B cell (primary cell): Measurements from ENCODE around the gene PRDM10. TPM values are rescaled to one million over a fixed set of nuclear protein-coding genes. Genes with fewer than 3 reads are reported as not detected.

Experiments used
- ATAC-seq: fragments of 200-7000 bp; cut with Tn5 transposase; one replicate; pipeline ENCODE4 v1.10.0; 2021; ENCODE audit warnings: low read depth, mild to moderate bottlenecking, moderate number of reproducible peaks, moderate library complexity
- CTCF ChIA-PET: fragments of 350-600 bp; sonication (Branson Sonifier 250); formaldehyde crosslinking; loops from one replicate; lab custom pipeline; 2021; ENCODE audit warnings: antibody characterized with exemption, inconsistent platforms; lab: Charles Lee
- POLR2A ChIA-PET: fragments of 350-600 bp; sonication (Branson Sonifier 250); formaldehyde crosslinking; loops from one replicate; lab custom pipeline; 2021; ENCODE audit warnings: antibody characterized with exemption; lab: Charles Lee
- DNase-seq: peaks from one replicate; pipeline ENCODE4 v3.0.0; 2013
- H2AFZ ChIP-seq: 2 replicates; pipeline ENCODE4 v1.6.1; 2012; ENCODE audit warnings: mild to moderate bottlenecking, low read depth, low read length; ENCODE audit not compliant: insufficient read depth, poor library complexity, severe bottlenecking
- H3K27ac ChIP-seq, 2 donors: 1 replicate in 1 of 2; 2 replicates in 1 of 2; pipeline ENCODE4 v1.5.1; 2012 to 2013; ENCODE audit warnings: low read length in 2 of 2, mild to moderate bottlenecking in 2 of 2, moderate library complexity in 1 of 2
- H3K27me3 ChIP-seq, 4 experiments: fragments of 200-600 bp in 1 of 4; sonication (generic) in 1 of 4; replicated peaks in 1 of 4; 1 replicate in 2 of 4; 2 replicates in 2 of 4; pipeline versions ENCODE4 v1.6.1 to v1.7.0; 2013 to 2016; ENCODE audit warnings: low read length in 3 of 4, mild to moderate bottlenecking in 2 of 4, mixed read lengths in 1 of 4, moderate library complexity in 1 of 4; ENCODE audit not compliant: insufficient read depth in 4 of 4, control insufficient read depth in 3 of 4; ENCODE audit errors: control extremely low read depth in 1 of 4
- H3K36me3 ChIP-seq, 2 experiments: replicated peaks in 1 of 2; 1 replicate in 1 of 2; 2 replicates in 1 of 2; pipeline versions ENCODE4 v1.6.1 to v1.7.1; 2013; ENCODE audit warnings: low read length in 1 of 2; ENCODE audit not compliant: insufficient read depth in 2 of 2, control insufficient read depth in 1 of 2; ENCODE audit errors: control extremely low read depth in 1 of 2, extremely low read depth in 1 of 2
- H3K4me1 ChIP-seq, 2 donors: fragments of 200-600 bp in 1 of 2; sonication (generic) in 1 of 2; 1 replicate in 1 of 2; 2 replicates in 1 of 2; pipeline versions ENCODE4 v1.5.1 to v1.6.1; 2013 to 2017; ENCODE audit warnings: low read length in 2 of 2; ENCODE audit not compliant: control insufficient read depth in 2 of 2, insufficient read depth in 2 of 2
- H3K4me2 ChIP-seq: replicated peaks from 2 replicates; pipeline ENCODE3; 2012; ENCODE audit warnings: mild to moderate bottlenecking, low read depth, low read length; ENCODE audit not compliant: poor library complexity, severe bottlenecking
- H3K4me3 ChIP-seq, 5 experiments: fragments of 200-600 bp in 1 of 5; sonication (generic) in 1 of 5; 1 replicate in 3 of 5; 2 replicates in 2 of 5; pipeline versions ENCODE4 v1.5.1 to v1.7.0; 2011 to 2016; ENCODE audit warnings: low read length in 4 of 5, mild to moderate bottlenecking in 4 of 5, low read depth in 2 of 5, control low read depth in 1 of 5, moderate library complexity in 1 of 5; ENCODE audit not compliant: insufficient read depth in 1 of 5; ENCODE audit errors: control extremely low read depth in 1 of 5, extremely low read depth in 1 of 5
- H3K79me2 ChIP-seq: fragments of 200-600 bp; sonication (generic); one replicate; pipeline ENCODE4 v1.6.0; 2016; ENCODE audit warnings: low read length; ENCODE audit not compliant: control insufficient read depth, insufficient read depth
- H3K9ac ChIP-seq: fragments of 200-600 bp; sonication (generic); 2 replicates; pipeline ENCODE4 v1.6.1; 2017; ENCODE audit warnings: mild to moderate bottlenecking, low read length, moderate library complexity
- H3K9me3 ChIP-seq, 3 donors: one replicate each; pipeline versions ENCODE4 v1.6.1 to v1.7.1; 2013; ENCODE audit warnings: low read length in 2 of 3; ENCODE audit not compliant: control insufficient read depth in 2 of 3, insufficient read depth in 1 of 3; ENCODE audit errors: control extremely low read depth in 1 of 3
- H4K20me1 ChIP-seq: 2 replicates; pipeline ENCODE4 v1.6.0; 2012; ENCODE audit warnings: mild to moderate bottlenecking, low read length; ENCODE audit not compliant: insufficient read depth, control insufficient read depth, poor library complexity, severe bottlenecking
- H3K27ac Mint-ChIP-seq: one replicate; pipeline ENCODE4 v1.8.0; 2021; ENCODE audit warnings: mixed read lengths
- H3K27me3 Mint-ChIP-seq: one replicate; pipeline ENCODE4 v1.8.0; 2021; ENCODE audit warnings: mixed read lengths
- H3K4me1 Mint-ChIP-seq: one replicate; pipeline ENCODE4 v1.8.0; 2021; ENCODE audit warnings: mixed read lengths
- H3K4me3 Mint-ChIP-seq: one replicate; pipeline ENCODE4 v1.8.0; 2021; ENCODE audit warnings: mixed read lengths
- H3K9me3 Mint-ChIP-seq: one replicate; pipeline ENCODE4 v1.8.0; 2022; ENCODE audit warnings: mixed read lengths; ENCODE audit not compliant: insufficient read depth
- EZH2 ChIP-seq: IDR thresholded peaks from 2 replicates; pipeline ENCODE4 v1.6.1; 2012; ENCODE audit warnings: borderline replicate concordance, low read depth, mild to moderate bottlenecking, moderate library complexity, low read length; ENCODE audit not compliant: insufficient read depth, poor library complexity, severe bottlenecking
- WGBS: methylation state at CpG from one replicate; pipeline ENCODE4 v1.1.5; 2013; ENCODE audit warnings: missing lambda C conversion rate; ENCODE audit not compliant: insufficient coverage; 5-methylcytosine and 5-hydroxymethylcytosine counted together
- intact Hi-C: fragments of 100-400 bp; cut with micrococcal nuclease; formaldehyde crosslinking; loops from one replicate; pipeline ENCODE4 v1.10.0; 2022
- polyA plus RNA-seq: library from polyadenylated mRNA; depleted of rRNA; stranded (reverse); fragments of >200 nt; gene quantifications from 2 replicates; pipeline ENCODE4 v1.2.3, GENCODE V29; 2012
- total RNA-seq, 2 donors: library from RNA; stranded (reverse); fragments of 120-200 nt in 1 of 2; gene quantifications; 1 replicate in 1 of 2; 2 replicates in 1 of 2; pipeline versions ENCODE4 v1.2.3 to v1.2.4, GENCODE V29; 2013 to 2022
- TF ChIP-seq, protein P1 (sequence below): fragments of 200-600 bp; IDR thresholded peaks from one replicate; pipeline ENCODE4 v1.8.0; 2022; ENCODE audit warnings: antibody characterized with exemption, mild to moderate bottlenecking

Gene PRDM10
- total and polyA plus RNA-seq, 2 donors (not counting 1 experiment from before 2014, with no cell fraction given): 4.5 to 17.5 TPM

DNA sequence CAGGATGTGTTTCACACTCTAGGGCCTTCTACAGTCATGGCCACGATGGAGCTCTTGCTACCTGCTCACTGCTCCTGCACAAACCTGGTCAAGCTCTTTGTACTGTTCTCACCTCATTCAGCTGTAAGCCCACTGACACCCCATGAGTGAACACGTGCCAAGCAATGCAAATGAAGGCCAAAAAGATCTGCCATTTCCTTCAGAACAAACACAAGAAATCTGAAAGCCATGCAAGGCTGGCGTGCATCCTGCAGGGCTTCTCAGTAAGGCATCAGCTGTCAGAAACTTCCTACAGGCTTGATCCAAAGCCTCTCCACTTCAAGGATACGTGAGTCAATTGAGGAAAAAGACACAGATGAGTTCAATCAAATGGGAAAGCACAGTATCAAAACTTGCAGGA, 63.1 kb downstream of the PRDM10 start:
- no peak overlapping the region for H3K9ac ChIP-seq
- intact Hi-C loops: no loop called here
- peaks cover 0 to 6% of the 10 kb centered on the region in 2 experiments for H3K36me3 ChIP-seq
- no peaks in the 10 kb centered on the region for H3K27me3 ChIP-seq
- no peak for ATAC-seq
- no peak overlapping the region for H2AFZ ChIP-seq
- DNase-seq: no peak
- no peak overlapping the region for H3K27ac Mint-ChIP-seq
- H3K27ac ChIP-seq: no peak overlapping the region
- no peaks in the 10 kb centered on the region for H4K20me1 ChIP-seq
- TF ChIP-seq EZH2: no peak
- TF ChIP-seq, protein P1, sequence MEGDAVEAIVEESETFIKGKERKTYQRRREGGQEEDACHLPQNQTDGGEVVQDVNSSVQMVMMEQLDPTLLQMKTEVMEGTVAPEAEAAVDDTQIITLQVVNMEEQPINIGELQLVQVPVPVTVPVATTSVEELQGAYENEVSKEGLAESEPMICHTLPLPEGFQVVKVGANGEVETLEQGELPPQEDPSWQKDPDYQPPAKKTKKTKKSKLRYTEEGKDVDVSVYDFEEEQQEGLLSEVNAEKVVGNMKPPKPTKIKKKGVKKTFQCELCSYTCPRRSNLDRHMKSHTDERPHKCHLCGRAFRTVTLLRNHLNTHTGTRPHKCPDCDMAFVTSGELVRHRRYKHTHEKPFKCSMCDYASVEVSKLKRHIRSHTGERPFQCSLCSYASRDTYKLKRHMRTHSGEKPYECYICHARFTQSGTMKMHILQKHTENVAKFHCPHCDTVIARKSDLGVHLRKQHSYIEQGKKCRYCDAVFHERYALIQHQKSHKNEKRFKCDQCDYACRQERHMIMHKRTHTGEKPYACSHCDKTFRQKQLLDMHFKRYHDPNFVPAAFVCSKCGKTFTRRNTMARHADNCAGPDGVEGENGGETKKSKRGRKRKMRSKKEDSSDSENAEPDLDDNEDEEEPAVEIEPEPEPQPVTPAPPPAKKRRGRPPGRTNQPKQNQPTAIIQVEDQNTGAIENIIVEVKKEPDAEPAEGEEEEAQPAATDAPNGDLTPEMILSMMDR: no peak
- H3K79me2 ChIP-seq: no peaks in the 10 kb centered on the region
- no peak overlapping the region for H3K4me3 ChIP-seq
- H3K27me3 Mint-ChIP-seq: no peaks in the 10 kb centered on the region
- no peaks in the 10 kb centered on the region for H3K4me1 ChIP-seq
- WGBS: 89% methylated on average over 4 of the region's 4 CpGs
- ChIA-PET CTCF (interaction anchor here (1.5 to 2.0 kb wide), 3 partner anchors 9 to 193 kb away, joined by 3 to 6 read pairs (median 3); no protein-coding TSS in a partner anchor), POLR2A (no interaction called here)
- H3K4me1 Mint-ChIP-seq: no peaks in the 10 kb centered on the region
- no peaks in the 10 kb centered on the region for H3K9me3 Mint-ChIP-seq
- no peak overlapping the region for H3K4me2 ChIP-seq
- H3K9me3 ChIP-seq: no peaks in the 10 kb centered on the region
- H3K4me3 Mint-ChIP-seq: no peak overlapping the region

DNA sequence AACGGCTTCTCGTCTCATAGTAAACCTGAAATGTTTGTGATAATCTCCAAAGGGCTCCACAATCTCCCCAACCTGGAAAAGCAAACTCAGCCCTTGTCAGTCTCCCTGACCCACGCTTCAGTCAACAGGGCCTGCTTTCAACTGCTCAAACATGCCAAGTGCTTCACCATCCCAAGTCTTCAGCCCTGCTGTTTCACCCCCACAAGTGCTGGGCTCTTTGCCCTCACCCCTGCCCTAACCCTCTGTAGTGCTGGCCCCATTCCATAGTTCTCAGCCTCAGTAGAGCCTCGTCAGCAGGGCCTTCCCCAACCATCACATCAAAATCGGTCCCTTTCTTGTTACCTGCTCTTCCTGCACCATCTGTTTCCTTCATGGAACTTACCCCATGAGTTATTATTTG, 63.9 kb downstream of the PRDM10 start:
- H3K9me3 Mint-ChIP-seq: no peaks in the 10 kb centered on the region
- H3K4me2 ChIP-seq: no peak overlapping the region
- DNase-seq: no peak
- H3K27me3 Mint-ChIP-seq: no peaks in the 10 kb centered on the region
- H3K4me3 ChIP-seq: no peak overlapping the region
- WGBS: 93% methylated on average over 5 of the region's 5 CpGs
- H3K4me1 Mint-ChIP-seq: no peaks in the 10 kb centered on the region
- H2AFZ ChIP-seq: no peak overlapping the region
- no peak overlapping the region for H3K27ac ChIP-seq
- H3K79me2 ChIP-seq: no peaks in the 10 kb centered on the region
- H3K9ac ChIP-seq: no peak overlapping the region
- ChIA-PET POLR2A (no interaction called here), CTCF (interaction anchor here (1.5 kb wide), 1 partner anchor 9 kb away, joined by 3 read pairs; no protein-coding TSS in a partner anchor)
- H3K27ac Mint-ChIP-seq: no peak overlapping the region
- no peaks in the 10 kb centered on the region for H3K9me3 ChIP-seq
- TF ChIP-seq, protein P1: no peak
- no peak for TF ChIP-seq EZH2
- no peak overlapping the region for H3K4me3 Mint-ChIP-seq
- peaks cover 0 to 5% of the 10 kb centered on the region in 2 experiments for H3K36me3 ChIP-seq
- ATAC-seq: no peak
- H4K20me1 ChIP-seq: no peaks in the 10 kb centered on the region
- H3K27me3 ChIP-seq: no peaks in the 10 kb centered on the region
- intact Hi-C loops: no loop called here
- no peaks in the 10 kb centered on the region for H3K4me1 ChIP-seq
